A549 (cell line): ENCODE measurements around the gene TLCD3A. TPM values are rescaled to one million over a fixed set of nuclear protein-coding genes. Genes with fewer than 3 reads are reported as not detected.

Source experiments
- ATOH8 ChIP-seq: fragments of 250-450 bp; sonication (Bioruptor Pico); IDR thresholded peaks from 2 replicates; pipeline ENCODE4 v1.5.0; 2020; ENCODE audit warnings: low read depth, mild to moderate bottlenecking, moderate library complexity
- BCL3 ChIP-seq: fragments of >200 bp; sonication (Bioruptor Twin); formaldehyde crosslinking; IDR thresholded peaks from 3 replicates; pipeline ENCODE4 v1.6.1; 2016
- BHLHE40 ChIP-seq: IDR thresholded peaks from 2 replicates; pipeline ENCODE4 v1.6.1; 2012; ENCODE audit warnings: low read depth, low read length, inconsistent platforms
- CBX8 ChIP-seq: fragments of 200-600 bp; sonication (generic); IDR thresholded peaks from 2 replicates; pipeline ENCODE4 v1.6.1; 2016
- CEBPB ChIP-seq, 2 experiments: fragments of >200 bp in 1 of 2; sonication (Bioruptor Twin) in 1 of 2; formaldehyde crosslinking in 1 of 2; IDR thresholded peaks; 2 replicates each; pipeline ENCODE4 v1.6.1; 2012 to 2016
- CHD4 ChIP-seq: fragments of 200-600 bp; sonication (generic); IDR thresholded peaks from 2 replicates; pipeline ENCODE4 v1.6.1; 2016; ENCODE audit warnings: antibody characterized with exemption, mild to moderate bottlenecking, borderline replicate concordance
- CTCF ChIP-seq: fragments of >200 bp; sonication (Bioruptor Twin); formaldehyde crosslinking; IDR thresholded peaks from 3 replicates; pipeline ENCODE4 v1.5.1; 2016
- E2F6 ChIP-seq: IDR thresholded peaks from 2 replicates; pipeline ENCODE4 v1.6.1; 2012; ENCODE audit warnings: low read depth, borderline replicate concordance
- EP300 ChIP-seq, 2 experiments: fragments of >200 bp; sonication (Bioruptor Twin); formaldehyde crosslinking; IDR thresholded peaks; 2 replicates in 1 of 2; 3 replicates in 1 of 2; pipeline ENCODE4 v1.6.1; 2016 to 2017
- FOSB ChIP-seq: fragments of 250-450 bp; sonication (Bioruptor Pico); IDR thresholded peaks from 2 replicates; pipeline ENCODE4 v1.5.0; 2020; ENCODE audit warnings: mild to moderate bottlenecking, moderate library complexity
- FOXS1 ChIP-seq: fragments of 250-450 bp; sonication (Bioruptor Pico); IDR thresholded peaks from 2 replicates; pipeline ENCODE4 v1.5.0; 2020; ENCODE audit warnings: mild to moderate bottlenecking, moderate library complexity
- GATA3 ChIP-seq: IDR thresholded peaks from 2 replicates; pipeline ENCODE4 v1.6.1; 2012; ENCODE audit warnings: borderline replicate concordance
- HEYL ChIP-seq: fragments of 250-450 bp; sonication (Bioruptor Pico); IDR thresholded peaks from 2 replicates; pipeline ENCODE4 v1.8.0; 2021; ENCODE audit warnings: mild to moderate bottlenecking, moderate library complexity
- HMGXB4 ChIP-seq: fragments of 250-450 bp; sonication (Bioruptor Pico); IDR thresholded peaks from 2 replicates; pipeline ENCODE4 v1.5.0; 2021; ENCODE audit warnings: mild to moderate bottlenecking, moderate library complexity, borderline replicate concordance
- HOXB13 ChIP-seq: fragments of 250-450 bp; sonication (Bioruptor Pico); IDR thresholded peaks from 2 replicates; pipeline ENCODE4 v1.5.0; 2020; ENCODE audit warnings: low read depth, mild to moderate bottlenecking, moderate library complexity
- HOXB5 ChIP-seq: fragments of 250-450 bp; sonication (Bioruptor Pico); IDR thresholded peaks from 2 replicates; pipeline ENCODE4 v1.5.0; 2020; ENCODE audit warnings: mild to moderate bottlenecking, moderate library complexity
- JUN ChIP-seq, 2 experiments: fragments of >200 bp; sonication (Bioruptor Twin); formaldehyde crosslinking; IDR thresholded peaks; 2 replicates in 1 of 2; 3 replicates in 1 of 2; pipeline ENCODE4 v1.6.1; 2016 to 2017
- KDM1A ChIP-seq: fragments of 200-600 bp; sonication (generic); IDR thresholded peaks from 2 replicates; pipeline ENCODE4 v1.6.1; 2016; ENCODE audit warnings: low read depth, mild to moderate bottlenecking
- KDM5A ChIP-seq: fragments of 200-600 bp; sonication (generic); IDR thresholded peaks from 2 replicates; pipeline ENCODE4 v1.6.1; 2016; ENCODE audit warnings: antibody characterized with exemption, mild to moderate bottlenecking
- MAFK ChIP-seq: fragments of 450-650 bp; IDR thresholded peaks from 2 replicates; pipeline ENCODE4 v1.6.1; 2014; ENCODE audit not compliant: partially characterized antibody
- MAX ChIP-seq: IDR thresholded peaks from 2 replicates; pipeline ENCODE4 v1.6.1; 2012
- MAZ ChIP-seq: fragments of 150-350 bp; IDR thresholded peaks from 2 replicates; pipeline ENCODE4 v1.6.1; 2014; ENCODE audit warnings: antibody characterized with exemption, low read depth, low read length, borderline replicate concordance
- MYC ChIP-seq: IDR thresholded peaks from 2 replicates; pipeline ENCODE4 v1.6.1; 2012; ENCODE audit warnings: mild to moderate bottlenecking, inconsistent platforms, low read length, improper control_type of control experiment, borderline replicate concordance
- NFE2L2 ChIP-seq: fragments of 150-350 bp; conservative IDR thresholded peaks from 2 replicates; pipeline ENCODE4 v1.6.1; 2014; ENCODE audit warnings: low read length
- NPAS2 ChIP-seq: fragments of 250-450 bp; sonication (Bioruptor Pico); IDR thresholded peaks from 2 replicates; pipeline ENCODE4 v1.8.0; 2022; ENCODE audit warnings: mild to moderate bottlenecking, moderate library complexity, borderline replicate concordance
- NR3C1 ChIP-seq: fragments of >200 bp; sonication (Bioruptor Twin); formaldehyde crosslinking; IDR thresholded peaks from 3 replicates; pipeline ENCODE4 v1.6.1; 2017
- RARB ChIP-seq: fragments of 250-450 bp; sonication (Bioruptor Pico); IDR thresholded peaks from 2 replicates; pipeline ENCODE4 v1.8.0; 2021; ENCODE audit warnings: mild to moderate bottlenecking, moderate library complexity
- REST ChIP-seq: fragments of 200-600 bp; sonication (generic); IDR thresholded peaks from 2 replicates; pipeline ENCODE4 v1.6.1; 2016; ENCODE audit warnings: antibody characterized with exemption, mild to moderate bottlenecking, moderate library complexity
- SMC3 ChIP-seq: fragments of >200 bp; sonication (Bioruptor Twin); formaldehyde crosslinking; IDR thresholded peaks from 3 replicates; pipeline ENCODE4 v1.6.1; 2018; ENCODE audit warnings: inconsistent platforms
- TFCP2L1 ChIP-seq: fragments of 250-450 bp; sonication (Bioruptor Pico); IDR thresholded peaks from 2 replicates; pipeline ENCODE4 v1.5.0; 2021; ENCODE audit warnings: mild to moderate bottlenecking
- USF2 ChIP-seq: fragments of 450-650 bp; IDR thresholded peaks from 2 replicates; pipeline ENCODE4 v1.6.1; 2014; ENCODE audit warnings: antibody characterized with exemption
- polyA plus RNA-seq, 4 experiments: library from polyadenylated mRNA; depleted of rRNA in 3 of 4; stranded (reverse); fragments of >200 nt; fragmentation: RNase III in 1 of 4; extraction: RNeasy Plus Mini Kit Qiagen cat#74134 plus additional on column Dnase treatment in 1 of 4; gene quantifications; 2 replicates in 3 of 4; 3 replicates in 1 of 4; pipeline ENCODE4 v1.2.3, GENCODE V29; 2011 to 2017

TLCD3A gene
- polyA plus RNA-seq, 2 of the 4 experiments (the other 2 are of a cell fraction) = 29.5 to 31.5 TPM

- TF ChIP-seq REST (no peak), SMC3 (peak; percentile 18; the same call in 2 of the 3 replicates), GATA3 (peak; percentile 99), NR3C1 (no peak), KDM5A (no peak), ATOH8 (CRISPR knock-in tag) (no peak), KDM1A (no peak), CTCF (no peak), HEYL (no peak), MAFK (peak; percentile 91), CEBPB (IDR thresholded peaks at IDR 0.05) (peak in 1 of 2 experiments; percentile 88; a peak in 2 of 4 replicates), HMGXB4 (CRISPR knock-in tag) (no peak), MAX (peak; percentile 84), HOXB13 (CRISPR knock-in tag) (no peak), BCL3 (peak; percentile 46; the same call in 1 of the 3 replicates), EP300 (IDR thresholded peaks at IDR 0.05) (peak; percentile 54 to 88; a peak in 3 of 5 replicates), HOXB5 (CRISPR knock-in tag) (no peak), JUN (IDR thresholded peaks at IDR 0.05) (peak; percentile 76 to 89; a peak in 4 of 5 replicates), NFE2L2 (peak; percentile 56; the same call in 1 of the 2 replicates), FOXS1 (no peak; the same call in 1 of the 2 replicates), RARB (CRISPR knock-in tag) (no peak), TFCP2L1 (CRISPR knock-in tag) (no peak), MAZ (no peak), USF2 (no peak), BHLHE40 (no peak), MYC (no peak), FOSB (CRISPR knock-in tag) (no peak), CBX8 (no peak), NPAS2 (no peak), CHD4 (no peak), E2F6 (no peak; the same call in 1 of the 2 replicates)
Measured at GRCh38 chr17:693791-694638, 38.4 kb upstream of the TLCD3A start (continued).
